Measurements from ENCODE around the gene HCFC1. TPM values are rescaled to one million over a fixed set of nuclear protein-coding genes. Genes with fewer than 3 reads are reported as not detected.

The HCFC1 gene
- total and polyA plus RNA-seq, 2 of the 8 experiments (the other 6 are each of a cell fraction or from before 2014, with no cell fraction given), result 24.9 to 117 TPM

DNA sequence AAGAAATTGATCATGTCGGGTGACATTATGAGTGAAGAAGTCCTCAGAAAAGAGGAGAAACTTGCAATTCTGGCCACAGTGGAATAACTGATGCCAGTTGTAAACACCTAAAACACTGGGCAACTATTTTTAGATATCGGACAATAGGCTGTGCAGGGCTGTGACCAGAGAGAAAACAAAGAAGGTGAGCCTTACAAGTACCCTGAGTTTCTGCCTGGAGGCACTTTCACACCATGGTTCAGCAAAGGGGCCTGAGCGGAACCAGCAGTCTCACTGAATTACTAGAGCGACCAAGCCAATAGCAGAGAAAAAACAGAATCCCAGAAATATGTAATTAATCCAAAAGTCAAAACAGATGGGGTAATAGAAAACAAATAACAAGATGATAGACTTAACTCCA lies 36.9 kb upstream of the HCFC1 start (continued):
- TF ChIP-seq EGR1 (IDR thresholded peaks at IDR 0.05; ENCODE audit: borderline replicate concordance, low read depth, low read length) (no peak), FOSL1 (IDR thresholded peaks at IDR 0.05; ENCODE audit: insufficient read depth, low read depth, low read length) (no peak), TAF7 (optimal IDR thresholded peaks at IDR 0.05; ENCODE audit: borderline replicate concordance, low read depth, low read length) (no peak), RBBP5 (IDR thresholded peaks at IDR 0.05; ENCODE audit: borderline replicate concordance, low read depth, low read length) (no peak), CBX5 (IDR thresholded peaks at IDR 0.05; ENCODE audit: low read depth, low read length) (no peak)
- TF ChIP-seq, protein P1, sequence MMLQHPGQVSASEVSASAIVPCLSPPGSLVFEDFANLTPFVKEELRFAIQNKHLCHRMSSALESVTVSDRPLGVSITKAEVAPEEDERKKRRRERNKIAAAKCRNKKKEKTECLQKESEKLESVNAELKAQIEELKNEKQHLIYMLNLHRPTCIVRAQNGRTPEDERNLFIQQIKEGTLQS (IDR thresholded peaks at IDR 0.05; ENCODE audit: insufficient read depth, low read depth, low read length), result no peak
- TF ChIP-seq, protein P2, sequence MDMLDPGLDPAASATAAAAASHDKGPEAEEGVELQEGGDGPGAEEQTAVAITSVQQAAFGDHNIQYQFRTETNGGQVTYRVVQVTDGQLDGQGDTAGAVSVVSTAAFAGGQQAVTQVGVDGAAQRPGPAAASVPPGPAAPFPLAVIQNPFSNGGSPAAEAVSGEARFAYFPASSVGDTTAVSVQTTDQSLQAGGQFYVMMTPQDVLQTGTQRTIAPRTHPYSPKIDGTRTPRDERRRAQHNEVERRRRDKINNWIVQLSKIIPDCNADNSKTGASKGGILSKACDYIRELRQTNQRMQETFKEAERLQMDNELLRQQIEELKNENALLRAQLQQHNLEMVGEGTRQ (IDR thresholded peaks at IDR 0.05; ENCODE audit: low read length), result no peak
